Measurements from ENCODE around the gene FOXI1.

- TF ChIP-seq EZH2 (IDR thresholded peaks at IDR 0.05; ENCODE audit: insufficient read depth, poor library complexity, severe bottlenecking) (no peak), EZH2phosphoT487 (IDR thresholded peaks at IDR 0.05; ENCODE audit: insufficient read depth, low read depth) (no peak)
These were observed 30.2 kb downstream of the FOXI1 start for GRCh38 chr5:170135796-170136490.
